GM10266 (cell line): ENCODE measurements around the gene CCNQ.

Experiments used
- DNase-seq: peaks from one replicate; pipeline ENCODE4 v3.0.0; 2012; ENCODE audit errors: extremely low spot score
- CTCF ChIP-seq: IDR thresholded peaks from 2 replicates; pipeline ENCODE4 v1.5.1; 2012; ENCODE audit warnings: mild to moderate bottlenecking, low read depth; ENCODE audit not compliant: control insufficient read depth, insufficient read depth; ENCODE audit errors: missing control alignments

CCNQ gene

GRCh38 chrX:153631346-153631745 lies 32.4 kb upstream of the CCNQ start:
- no peak for TF ChIP-seq CTCF
- no peak for DNase-seq

GRCh38 chrX:153628665-153629064 lies 29.7 kb upstream of the CCNQ start:
- TF ChIP-seq CTCF: no peak
- DNase-seq: no peak

GRCh38 chrX:153628129-153628528 lies 29.2 kb upstream of the CCNQ start:
- TF ChIP-seq CTCF: no peak
- DNase-seq: no peak

- no peak for TF ChIP-seq CTCF
- no peak for DNase-seq
These were observed 28.8 kb upstream of the CCNQ start for GRCh38 chrX:153627675-153628111.

- no peak for DNase-seq
- no peak for TF ChIP-seq CTCF
These were observed 28.1 kb upstream of the CCNQ start for GRCh38 chrX:153626863-153627674.

GRCh38 chrX:153626025-153626633 lies 27.2 kb upstream of the CCNQ start:
- TF ChIP-seq CTCF: no peak
- no peak for DNase-seq
